ENCODE measurements around the gene CD47.

DNA sequence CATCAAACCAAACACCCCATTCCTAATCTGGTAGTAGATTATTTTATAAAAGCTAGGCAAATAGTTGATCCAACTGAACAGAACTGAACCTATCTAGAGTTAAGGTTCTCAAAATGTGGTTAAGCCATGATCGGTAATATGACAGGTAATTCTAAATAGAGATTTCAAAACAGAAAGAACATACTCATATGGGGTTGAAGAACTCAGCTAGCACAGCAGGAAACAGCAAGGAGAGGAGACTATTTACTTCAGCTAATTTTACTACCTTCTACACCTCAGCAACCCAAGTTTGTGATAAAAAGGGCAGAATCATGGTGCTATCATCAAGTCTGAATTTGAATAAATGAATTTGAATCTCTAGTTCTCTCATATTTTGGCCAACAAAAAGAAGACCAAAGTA, 11.8 kb downstream of the CD47 start:
- TF ChIP-seq, protein P1, sequence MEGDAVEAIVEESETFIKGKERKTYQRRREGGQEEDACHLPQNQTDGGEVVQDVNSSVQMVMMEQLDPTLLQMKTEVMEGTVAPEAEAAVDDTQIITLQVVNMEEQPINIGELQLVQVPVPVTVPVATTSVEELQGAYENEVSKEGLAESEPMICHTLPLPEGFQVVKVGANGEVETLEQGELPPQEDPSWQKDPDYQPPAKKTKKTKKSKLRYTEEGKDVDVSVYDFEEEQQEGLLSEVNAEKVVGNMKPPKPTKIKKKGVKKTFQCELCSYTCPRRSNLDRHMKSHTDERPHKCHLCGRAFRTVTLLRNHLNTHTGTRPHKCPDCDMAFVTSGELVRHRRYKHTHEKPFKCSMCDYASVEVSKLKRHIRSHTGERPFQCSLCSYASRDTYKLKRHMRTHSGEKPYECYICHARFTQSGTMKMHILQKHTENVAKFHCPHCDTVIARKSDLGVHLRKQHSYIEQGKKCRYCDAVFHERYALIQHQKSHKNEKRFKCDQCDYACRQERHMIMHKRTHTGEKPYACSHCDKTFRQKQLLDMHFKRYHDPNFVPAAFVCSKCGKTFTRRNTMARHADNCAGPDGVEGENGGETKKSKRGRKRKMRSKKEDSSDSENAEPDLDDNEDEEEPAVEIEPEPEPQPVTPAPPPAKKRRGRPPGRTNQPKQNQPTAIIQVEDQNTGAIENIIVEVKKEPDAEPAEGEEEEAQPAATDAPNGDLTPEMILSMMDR (IDR thresholded peaks at IDR 0.05): no peak
- TF ChIP-seq EP300 (IDR thresholded peaks at IDR 0.05) (no peak), POLR2A (IDR thresholded peaks at IDR 0.05) (no peak)
